GM12878 (cell line): Measurements from ENCODE around the gene AGAP1. TPM values are rescaled to one million over a fixed set of nuclear protein-coding genes. Genes with fewer than 3 reads are reported as not detected.

ENCODE experiments used
- ATAC-seq: fragments of 200-7000 bp; cut with Tn5 transposase; 3 replicates; pipeline ENCODE4 v1.9.1; 2020; ENCODE audit warnings: mild to moderate bottlenecking, moderate library complexity
- BruUV-seq: library from RNA; stranded (reverse); fragments of 400-500 nt; replicated peaks from 2 replicates; lab custom pipeline; 2021; lab: Mats Ljungman, UMichigan
- CTCF ChIA-PET: fragments of 300-600 bp; sonication (Branson Sonifier 250); formaldehyde crosslinking; extraction: SDS; loops from one replicate; lab custom pipeline; 2021; ENCODE audit warnings: inconsistent platforms; lab: Yijun Ruan, JAX
- POLR2A ChIA-PET: fragments of 350-600 bp; formaldehyde crosslinking; extraction: SDS; loops from one replicate; lab custom pipeline; 2021; ENCODE audit warnings: inconsistent platforms; lab: Charles Lee
- RAD21 ChIA-PET: fragments of 300-600 bp; sonication (Branson Sonifier 250); formaldehyde crosslinking; loops from one replicate; lab custom pipeline; 2023; ENCODE audit warnings: antibody characterized with exemption; ENCODE audit not compliant: unreplicated experiment; lab: Charles Lee
- SMC1A ChIA-PET: fragments of 300-600 bp; sonication (Branson Sonifier 250); formaldehyde crosslinking; loops from one replicate; lab custom pipeline; 2023; ENCODE audit not compliant: unreplicated experiment, uncharacterized antibody; lab: Charles Lee
- DNase-seq: peaks from one replicate; pipeline ENCODE4 v3.0.0-alpha.2; 2011; ENCODE audit warnings: low read depth, low spot score
- FAIRE-seq: peaks from 3 replicates; lab custom pipeline; 2011; peaks lifted over from hg19 to GRCh38; lab: Jason Lieb, UNC
- H2AFZ ChIP-seq: 2 replicates; pipeline ENCODE4 v1.6.0; 2011; ENCODE audit warnings: low read depth, low read length, control low read depth; ENCODE audit not compliant: control insufficient read depth
- H3K27ac ChIP-seq: 2 replicates; pipeline ENCODE4 v1.5.1; 2011; ENCODE audit warnings: control low read depth; ENCODE audit not compliant: control insufficient read depth, insufficient read depth
- H3K27me3 ChIP-seq, 2 experiments: replicated peaks in 1 of 2; 2 replicates each; pipeline versions ENCODE4 v1.6.0 to v1.6.1; 2011; ENCODE audit warnings: low read length in 1 of 2; ENCODE audit not compliant: control insufficient read depth in 2 of 2, insufficient read depth in 2 of 2
- H3K36me3 ChIP-seq, 2 experiments: 2 replicates each; pipeline ENCODE4 v1.5.1; 2011; ENCODE audit warnings: low read length in 1 of 2; ENCODE audit not compliant: control insufficient read depth in 2 of 2, insufficient read depth in 2 of 2
- H3K4me1 ChIP-seq: 2 replicates; pipeline ENCODE4 v1.6.1; 2011; ENCODE audit warnings: mild to moderate bottlenecking, low read length, moderate library complexity, mixed read lengths; ENCODE audit not compliant: control insufficient read depth, insufficient read depth
- H3K4me2 ChIP-seq: 2 replicates; pipeline ENCODE4 v1.6.0; 2011; ENCODE audit warnings: control low read depth; ENCODE audit not compliant: control insufficient read depth, insufficient read depth
- H3K4me3 ChIP-seq: fragments of 200-600 bp; sonication (generic); 2 replicates; pipeline ENCODE4 v1.5.1; 2016
- H3K79me2 ChIP-seq: 2 replicates; pipeline ENCODE4 v1.6.0; 2011; ENCODE audit warnings: low read length; ENCODE audit not compliant: control insufficient read depth, insufficient read depth
- H3K9ac ChIP-seq: 2 replicates; pipeline ENCODE4 v1.8.0; 2011; ENCODE audit warnings: low read length, control low read depth, mixed read lengths; ENCODE audit not compliant: control insufficient read depth, insufficient read depth
- H3K9me3 ChIP-seq: replicated peaks from 3 replicates; pipeline ENCODE4 v1.5.1; 2011; ENCODE audit warnings: mild to moderate bottlenecking, low read length; ENCODE audit not compliant: control insufficient read depth, insufficient read depth
- H4K20me1 ChIP-seq: 2 replicates; pipeline ENCODE4 v1.6.0; 2011; ENCODE audit not compliant: control insufficient read depth, insufficient read depth
- CREM ChIP-seq: IDR thresholded peaks from 2 replicates; pipeline ENCODE4 v1.6.1; 2014; ENCODE audit warnings: antibody characterized with exemption, low read depth
- NKRF ChIP-seq: fragments of 450-650 bp; conservative IDR thresholded peaks from 2 replicates; pipeline ENCODE4 v1.6.1; 2017; ENCODE audit warnings: mild to moderate bottlenecking, moderate library complexity
- PKNOX1 ChIP-seq: fragments of 450-650 bp; IDR thresholded peaks from 2 replicates; pipeline ENCODE4 v1.6.1; 2016; ENCODE audit warnings: mild to moderate bottlenecking
- RCOR1 ChIP-seq: conservative IDR thresholded peaks from 2 replicates; pipeline ENCODE4 v1.6.1; 2012; ENCODE audit warnings: low read depth, low read length, improper control_type of control experiment
- ZSCAN29 ChIP-seq: fragments of 450-650 bp; IDR thresholded peaks from 2 replicates; pipeline ENCODE4 v1.6.1; 2017; ENCODE audit warnings: mild to moderate bottlenecking, moderate library complexity
- WGBS: methylation state at CpG from one replicate; pipeline ENCODE4 v1.1.6; 2016; ENCODE audit warnings: low lambda C conversion rate; ENCODE audit not compliant: insufficient replicate concordance, insufficient coverage; ENCODE audit errors: missing lambda C conversion rate; 5-methylcytosine and 5-hydroxymethylcytosine counted together
- in situ Hi-C: fragments of 300-500 bp; cut with MboI; formaldehyde crosslinking; loops from 9 replicates; pipeline ENCODE4 v1.14.3; 2018; ENCODE audit warnings: mixed read lengths
- intact Hi-C: fragments of 100-400 bp; cut with micrococcal nuclease; formaldehyde crosslinking; loops from one replicate; pipeline ENCODE4 v1.14.2; 2022; ENCODE audit not compliant: unreplicated experiment
- polyA plus RNA-seq, 11 experiments: library from polyadenylated mRNA; depleted of rRNA in 4 of 11; unstranded in 6 of 11; stranded (reverse) in 5 of 11; fragments of >200 nt; fragmentation: Nextera tagmentation in 4 of 11; fragmentation: Illumina TruSeq in 1 of 11; extraction: Ambion mirVana in 4 of 11; extraction: Trizol in 1 of 11; gene quantifications; 1 replicate in 1 of 11; 2 replicates in 10 of 11; pipeline versions ENCODE4 v1.2.1 to v1.2.3, GENCODE V29; 2011 to 2016; ENCODE audit warnings: inconsistent platforms in 2 of 11, missing spikeins in 2 of 11, low read depth in 1 of 11
- total RNA-seq, 4 experiments: library from RNA; depleted of rRNA in 3 of 4; stranded (reverse); fragments of >200 nt in 3 of 4; fragmentation: Illumina TruSeq in 1 of 4; extraction: Trizol in 1 of 4; gene quantifications; 2 replicates each; pipeline versions ENCODE4 v1.2.1 to v1.2.3, GENCODE V29; 2013 to 2021

The AGAP1 gene
- total and polyA plus RNA-seq, 10 of the 15 experiments (the other 5 are each of a cell fraction or from before 2014, with no cell fraction given), result 0.05 to 0.15 (median 0.06) TPM; not detected in 7

GRCh38 chr2:235480614-235481013 is 13.2 kb upstream of the AGAP1 start (continued):
- TF ChIP-seq RCOR1 (no peak), PKNOX1 (no peak), CREM (no peak), ZSCAN29 (no peak)

- CTCF ChIA-PET, result no interaction called here
- WGBS, result 0% methylated on average over 4 of the region's 4 CpGs
- no peak for ATAC-seq
Observed at GRCh38 chr2:235483313-235483712, 10.5 kb upstream of the AGAP1 start.

More at GRCh38 chr2:235483313-235483712, 10.5 kb upstream of the AGAP1 start:
- ChIA-PET POLR2A (no interaction called here), RAD21 (no interaction called here), SMC1A (no interaction called here)
- FAIRE-seq (no peak), DNase-seq (no peak)
- no peaks in the 10 kb centered on the region for H3K9me3 ChIP-seq
- H2AFZ ChIP-seq, result no peak overlapping the region
- no peak overlapping the region for H3K4me2 ChIP-seq
- intact Hi-C loops (no loop called here), in situ Hi-C loops (no loop called here)
- H3K9ac ChIP-seq, result no peak overlapping the region
- no peaks in the 10 kb centered on the region for H4K20me1 ChIP-seq
- H3K36me3 ChIP-seq, result no peaks in the 10 kb centered on the region
- no TSS peak for BruUV-seq
- TF ChIP-seq NKRF, result no peak
- no peak overlapping the region for H3K4me3 ChIP-seq
- no peaks in the 10 kb centered on the region for H3K4me1 ChIP-seq
- H3K27ac ChIP-seq, result no peak overlapping the region
- H3K79me2 ChIP-seq, result no peaks in the 10 kb centered on the region
- H3K27me3 ChIP-seq, result no peaks in the 10 kb centered on the region
